GM21381 (cell line): ENCODE measurements around the gene TYR.
"Not testable (repeated sequence)": the region's sequence is repeated elsewhere in the genome, so short reads cannot be mapped to it uniquely, and the experiment has no call there.

Source experiments
- ATAC-seq: cut with Tn5 transposase; IDR thresholded peaks from one replicate; pipeline ENCODE4 v1.9.1; 2021; ENCODE audit warnings: mild to moderate bottlenecking, moderate library complexity; ENCODE audit not compliant: unreplicated experiment

The TYR gene

DNA sequence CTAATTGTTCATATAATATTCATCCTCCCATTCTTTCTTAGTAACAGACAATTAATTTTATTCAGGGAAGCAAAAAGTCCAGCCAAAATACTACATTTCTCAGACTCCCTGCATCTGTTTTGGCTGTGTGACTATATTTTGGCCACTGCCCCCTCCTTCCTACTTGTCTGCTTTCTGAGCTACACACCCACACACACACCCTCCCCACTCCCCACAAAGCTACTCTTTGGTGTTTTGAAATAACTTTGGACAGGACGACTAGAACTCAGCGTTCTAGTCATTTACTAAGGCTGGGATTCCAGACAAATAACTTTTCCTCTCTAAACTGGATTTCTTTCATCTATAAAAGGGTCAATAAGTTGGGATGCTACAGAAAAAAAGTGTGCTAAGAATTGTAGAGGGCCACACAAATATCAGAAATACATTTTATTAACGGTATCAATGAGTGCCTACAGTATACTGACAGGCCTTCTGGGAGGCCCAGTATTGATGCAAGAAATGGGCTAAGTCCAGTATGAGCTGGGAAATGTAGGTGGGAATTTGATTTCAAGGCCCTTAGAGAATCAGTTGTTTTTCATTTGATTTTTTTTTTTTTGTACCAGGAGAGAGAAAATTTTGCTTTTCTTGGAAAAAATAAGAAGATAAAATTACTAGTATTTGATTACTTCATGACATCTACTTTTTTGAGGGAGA is 165.4 kb downstream of the TYR start:
- ATAC-seq: not testable (repeated sequence)
